ENCODE data around the gene LFNG. TPM values are rescaled to one million over a fixed set of nuclear protein-coding genes. Genes with fewer than 3 reads are reported as not detected.

LFNG gene
- total RNA-seq, 1 donor from 2014 or later: 6.2 TPM

DNA sequence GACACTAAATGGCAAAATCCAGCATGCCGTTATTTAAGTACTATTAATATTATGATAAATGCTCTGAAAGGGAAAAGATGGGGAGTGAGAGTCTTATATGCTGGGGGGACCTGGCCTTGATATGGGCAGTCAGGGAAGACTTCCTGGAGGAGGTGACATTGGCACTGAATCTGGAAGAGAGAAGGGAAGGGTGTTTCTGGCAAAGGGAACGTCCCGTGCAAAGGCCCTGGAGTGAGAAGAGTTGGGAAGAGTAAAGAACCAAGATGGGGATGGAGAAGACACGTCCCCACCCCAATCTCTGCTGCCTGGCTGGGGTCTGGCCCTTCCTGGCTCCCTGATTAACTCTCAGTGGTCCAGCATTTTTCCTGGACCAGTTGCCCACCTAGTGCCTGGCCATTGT is 38.4 kb upstream of the LFNG start:
- intact Hi-C loops (cut with DNase I): no loop called here
- DNase-seq (ENCODE audit: low spot score): no peak

GRCh38 chr7:2482725-2483451 is 36.7 kb upstream of the LFNG start:
- no peak for DNase-seq (ENCODE audit: low spot score)
- intact Hi-C loops (cut with DNase I): no loop called here

- no peak for DNase-seq (ENCODE audit: low spot score)
- intact Hi-C loops (cut with DNase I): no loop called here
Measured at GRCh38 chr7:2483494-2483893, 36.1 kb upstream of the LFNG start.

DNA sequence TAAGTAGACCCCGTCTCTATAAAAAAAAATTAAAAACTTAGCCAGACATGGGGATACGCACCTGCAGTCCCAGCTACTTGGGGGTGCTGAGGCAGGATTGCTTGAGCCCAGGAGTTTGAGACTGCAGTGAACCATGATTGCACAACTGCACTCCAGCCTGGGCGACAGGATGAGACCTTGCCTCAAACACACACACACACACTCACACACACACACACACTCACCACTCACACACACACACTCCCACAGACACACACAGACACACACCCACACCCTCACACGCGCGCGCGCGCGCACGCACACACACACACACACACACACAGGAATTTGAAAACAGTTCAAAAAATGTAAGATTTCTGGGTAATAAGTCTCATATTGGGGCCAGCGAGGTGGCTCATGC is 34.7 kb upstream of the LFNG start:
- intact Hi-C loops (cut with DNase I): no loop called here
- no peak for DNase-seq (ENCODE audit: low spot score)

DNA sequence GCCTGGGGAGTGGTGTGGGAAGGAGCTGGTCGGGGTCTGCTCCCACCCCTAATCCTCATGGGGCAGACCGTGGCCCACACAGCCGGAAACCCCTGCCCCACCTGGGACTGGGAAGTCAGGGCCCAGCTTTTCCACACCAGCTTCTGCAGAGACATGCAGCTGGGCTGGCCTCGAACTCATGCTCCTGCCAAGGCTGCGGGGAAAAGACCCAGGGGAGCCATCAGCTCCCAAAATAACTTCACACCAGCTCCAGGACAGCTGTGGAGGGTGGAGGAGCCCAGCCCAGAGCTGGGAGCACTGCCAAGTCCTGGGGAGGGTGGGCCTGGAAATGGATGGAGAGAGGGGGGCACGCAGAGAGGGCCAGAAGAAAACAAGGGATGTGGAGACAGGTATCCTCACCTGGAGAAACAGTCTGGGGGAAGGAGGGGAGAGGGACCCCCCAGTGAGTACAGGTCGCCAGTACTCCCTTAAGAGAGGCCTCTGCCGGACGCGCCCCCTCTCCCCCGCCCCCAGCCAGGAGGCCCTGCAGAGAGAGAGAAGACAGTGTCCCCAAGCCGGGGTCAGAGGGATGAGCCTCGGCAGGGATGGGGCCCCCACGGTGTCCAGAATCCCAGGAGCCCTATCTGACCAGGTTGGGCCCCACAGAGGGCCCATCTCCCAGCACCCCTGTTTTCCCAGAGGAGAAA is 31.8 kb upstream of the LFNG start:
- intact Hi-C loops (cut with DNase I): no loop called here

GRCh38 chr7:2488272-2488645 is 31.3 kb upstream of the LFNG start:
- intact Hi-C loops (cut with DNase I): no loop called here
- no peak for DNase-seq (ENCODE audit: low spot score)

More for the DNA sequence above, 31.8 kb upstream of the LFNG start:
- DNase-seq (ENCODE audit: low spot score): no peak

- DNase-seq (ENCODE audit: low spot score): no peak
- intact Hi-C loops (cut with DNase I): no loop called here
Measured at GRCh38 chr7:2488681-2489080, 30.9 kb upstream of the LFNG start.

GRCh38 chr7:2490181-2490651 is 29.4 kb upstream of the LFNG start:
- intact Hi-C loops (cut with DNase I): no loop called here
- no peak for DNase-seq (ENCODE audit: low spot score)

GRCh38 chr7:2492038-2492437 is 27.5 kb upstream of the LFNG start:
- no peak for DNase-seq (ENCODE audit: low spot score)
- intact Hi-C loops (cut with DNase I): no loop called here

DNA sequence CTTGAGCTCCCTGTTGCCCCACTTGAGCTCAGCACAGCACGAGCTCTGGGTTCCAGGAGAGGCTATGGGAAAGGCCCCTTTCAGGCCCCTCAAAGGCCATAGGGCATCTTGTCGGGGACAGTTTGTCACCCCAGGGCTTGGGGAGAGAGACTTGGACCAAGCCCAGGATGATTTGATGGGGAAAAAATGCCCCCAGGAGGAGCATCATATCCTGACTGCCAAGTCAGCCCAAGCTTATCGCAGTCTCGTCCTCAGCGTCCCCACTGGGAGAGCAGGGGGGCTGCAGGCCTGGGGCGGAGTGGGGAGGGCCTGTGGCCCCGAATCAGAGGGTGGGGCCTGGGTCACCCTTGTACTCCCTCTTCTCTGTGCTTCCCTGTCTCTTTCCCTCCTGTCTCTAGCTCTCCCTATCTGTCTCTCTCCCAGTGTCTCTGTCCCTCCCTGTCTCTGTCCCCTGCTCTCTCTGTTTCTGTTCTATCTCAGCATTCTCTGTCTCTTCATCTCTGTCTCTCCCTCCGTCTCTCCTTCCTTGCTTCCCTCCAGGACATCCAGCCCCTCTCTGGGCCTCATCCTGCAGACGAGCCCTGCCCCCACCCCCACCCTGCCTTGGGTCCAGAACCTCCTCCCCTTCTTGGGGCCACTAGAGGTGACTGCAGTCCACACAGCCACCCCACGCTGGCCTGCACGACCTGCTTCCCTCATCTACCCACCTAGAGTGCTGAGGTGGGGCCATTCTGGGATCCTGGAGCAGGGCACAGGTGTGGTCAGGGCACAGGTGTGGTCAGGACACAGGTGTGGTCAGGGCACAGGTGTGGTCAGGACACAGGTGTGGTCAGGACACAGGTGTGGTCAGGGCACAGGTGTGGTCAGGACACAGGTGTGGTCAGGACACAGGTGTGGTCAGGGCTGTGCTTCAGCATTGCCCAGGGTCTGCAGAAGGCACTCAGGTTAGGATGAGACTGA is 26.1 kb upstream of the LFNG start:
- intact Hi-C loops (cut with DNase I): no loop called here
- no peak for DNase-seq (ENCODE audit: low spot score)

DNA sequence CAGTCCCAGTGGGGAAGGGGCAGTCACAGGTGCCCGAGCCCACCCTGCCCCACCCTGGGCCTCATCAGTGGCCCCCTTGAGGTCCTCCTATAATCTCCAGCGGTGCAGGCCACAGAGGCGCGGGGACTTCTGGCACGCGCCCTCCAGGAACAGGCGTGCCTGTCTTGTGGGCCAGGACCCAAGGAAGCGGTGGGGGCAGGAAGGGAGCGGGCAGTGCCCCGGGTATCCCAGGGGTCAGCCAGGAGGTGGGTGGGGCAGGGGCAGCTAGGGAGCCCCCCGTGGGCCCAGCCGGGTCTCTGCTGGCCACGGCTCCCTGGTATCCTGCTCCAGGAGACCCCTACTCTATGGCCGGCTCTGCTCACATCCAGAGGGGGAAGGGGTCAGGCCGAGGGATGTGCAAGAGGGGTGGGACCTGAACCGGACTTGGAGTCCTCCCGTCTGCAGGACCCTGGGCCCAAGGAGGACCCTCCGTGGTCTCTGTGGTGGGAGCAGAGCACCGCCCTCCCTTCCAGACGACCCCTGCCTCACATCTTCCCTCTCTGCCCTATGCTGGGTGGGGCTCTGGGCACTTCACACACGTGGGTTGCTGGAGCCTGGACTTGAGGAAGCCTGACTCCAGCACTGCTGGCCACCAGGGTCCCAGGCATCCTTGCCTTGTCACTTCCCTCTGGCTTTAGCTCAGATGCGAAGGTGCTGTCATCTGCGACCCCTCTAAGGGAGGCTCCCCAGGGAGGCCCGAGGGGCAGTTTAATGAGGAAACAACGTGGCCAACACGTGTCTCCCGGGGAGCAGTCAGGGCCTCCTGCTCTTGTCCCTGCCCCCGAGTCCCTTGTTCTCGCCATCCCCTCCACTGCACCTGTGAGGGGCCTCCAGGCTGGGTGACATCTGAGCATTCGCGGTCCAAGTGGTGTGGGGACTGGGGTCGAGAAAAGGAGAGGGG is 25.1 kb upstream of the LFNG start:
- no peak for DNase-seq (ENCODE audit: low spot score)
- intact Hi-C loops (cut with DNase I): no loop called here

DNA sequence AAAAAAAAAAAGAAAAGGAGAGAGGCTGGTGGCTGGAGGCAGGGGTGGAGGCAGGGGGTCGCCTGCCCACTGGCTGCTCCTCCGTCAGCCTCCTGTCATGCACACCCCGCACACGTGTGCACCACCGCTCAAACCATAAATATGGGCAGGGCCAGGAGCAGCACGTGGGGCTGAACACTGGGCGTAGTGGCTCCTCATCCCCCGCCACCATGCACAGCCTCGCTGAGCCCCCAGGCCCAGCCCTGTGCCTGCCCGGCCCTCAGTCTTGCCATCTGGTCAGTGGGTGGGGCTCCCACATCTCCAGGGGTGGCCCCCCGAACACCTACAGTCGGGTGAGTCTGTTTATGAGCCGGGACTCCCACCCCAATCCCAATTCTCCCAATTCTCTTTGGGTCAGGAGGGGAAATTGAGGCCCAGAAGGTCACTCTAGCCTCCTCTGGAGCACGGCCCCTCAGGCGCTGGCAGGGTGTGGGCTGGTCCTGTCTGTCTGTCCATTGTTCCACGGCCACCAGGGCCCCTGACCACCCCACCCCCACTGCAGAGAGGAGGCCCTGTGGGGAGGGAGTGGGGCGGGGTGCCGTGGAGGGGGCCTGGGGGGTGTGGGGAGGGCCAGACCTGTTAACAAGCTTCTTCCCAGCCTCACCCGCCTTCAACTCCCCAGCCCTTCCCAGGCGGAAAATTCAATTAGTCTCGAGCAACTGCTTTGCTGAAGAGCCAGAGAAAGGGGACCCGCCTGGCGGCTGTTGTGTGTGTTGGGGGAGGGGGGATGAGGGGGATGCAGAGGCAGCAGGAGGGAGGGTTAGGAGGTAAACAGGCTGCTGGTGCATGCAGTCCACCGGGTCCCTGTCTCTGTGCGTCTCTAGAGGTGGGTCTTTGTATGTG is 23.9 kb upstream of the LFNG start:
- no peak for DNase-seq (ENCODE audit: low spot score)
- intact Hi-C loops (cut with DNase I): no loop called here

DNA sequence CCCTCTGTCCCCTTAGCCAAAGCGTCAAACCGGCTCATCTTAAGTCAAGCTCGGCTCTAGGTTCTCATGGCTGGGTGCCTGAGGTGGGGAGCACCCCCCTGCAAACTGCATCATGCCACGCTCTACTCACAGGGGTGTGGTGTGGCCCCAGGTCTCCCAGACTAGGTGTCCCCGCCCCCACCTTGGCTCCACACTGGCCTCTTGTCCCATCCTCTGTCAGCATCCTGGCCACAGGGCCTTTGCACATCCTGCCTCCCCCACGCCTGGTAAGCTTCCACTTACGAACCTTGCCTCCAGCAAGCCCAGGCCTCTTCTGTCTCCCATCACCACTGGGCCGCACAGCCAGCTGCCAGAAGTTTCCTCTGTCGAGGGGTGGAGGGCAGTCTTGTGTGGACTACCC is 23.2 kb upstream of the LFNG start:
- intact Hi-C loops (cut with DNase I): no loop called here
- DNase-seq (ENCODE audit: low spot score): no peak

GRCh38 chr7:2497065-2497464 is 22.5 kb upstream of the LFNG start:
- intact Hi-C loops (cut with DNase I): no loop called here
- DNase-seq (ENCODE audit: low spot score): no peak

GRCh38 chr7:2497500-2498336 is 21.9 kb upstream of the LFNG start:
- no peak for DNase-seq (ENCODE audit: low spot score)
- intact Hi-C loops (cut with DNase I): no loop called here

DNA sequence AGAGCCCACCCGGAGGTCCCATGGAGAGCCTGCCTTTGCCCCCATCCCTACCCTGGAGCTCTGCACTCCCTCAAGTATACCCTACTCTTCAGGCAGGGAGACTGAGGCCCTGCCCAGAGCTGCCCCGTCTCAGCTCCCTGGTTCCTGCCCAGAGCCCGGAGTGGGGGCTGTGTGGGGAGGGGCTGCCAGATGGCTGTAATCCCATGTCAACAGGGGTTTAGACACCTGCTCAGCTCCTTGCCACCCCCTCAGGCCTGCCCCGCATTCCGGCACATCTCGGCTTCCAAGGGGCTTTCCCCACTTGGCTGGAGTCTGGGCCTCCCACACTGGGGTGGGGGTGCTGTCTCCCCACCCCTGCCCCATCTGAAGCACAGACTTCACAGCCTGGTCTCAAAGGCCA is 20.9 kb upstream of the LFNG start:
- no peak for DNase-seq (ENCODE audit: low spot score)
- intact Hi-C loops (cut with DNase I): no loop called here

DNA sequence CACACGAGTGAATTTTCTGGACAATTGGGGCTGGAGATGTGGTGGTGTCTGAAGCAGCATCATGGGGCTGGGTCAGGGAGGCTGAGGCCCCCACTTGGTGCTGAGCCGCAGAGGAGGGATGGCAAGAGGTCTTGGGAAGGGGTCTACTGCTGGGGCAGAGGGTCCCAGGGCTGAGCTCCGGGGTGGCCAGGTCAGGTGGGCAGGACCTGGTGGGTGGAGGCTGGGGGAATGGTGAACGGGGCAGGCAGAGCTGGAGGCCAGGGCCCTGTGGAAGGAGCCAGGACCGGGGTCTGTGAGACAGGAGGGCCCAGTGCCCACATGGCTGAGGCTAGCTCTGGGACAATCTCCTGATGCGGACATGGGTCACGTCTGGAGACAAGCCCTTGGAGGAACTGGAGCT is 20.4 kb upstream of the LFNG start:
- DNase-seq (ENCODE audit: low spot score): no peak
- intact Hi-C loops (cut with DNase I): no loop called here
